ENCODE data around the gene LMOD1.

LMOD1 gene

DNA sequence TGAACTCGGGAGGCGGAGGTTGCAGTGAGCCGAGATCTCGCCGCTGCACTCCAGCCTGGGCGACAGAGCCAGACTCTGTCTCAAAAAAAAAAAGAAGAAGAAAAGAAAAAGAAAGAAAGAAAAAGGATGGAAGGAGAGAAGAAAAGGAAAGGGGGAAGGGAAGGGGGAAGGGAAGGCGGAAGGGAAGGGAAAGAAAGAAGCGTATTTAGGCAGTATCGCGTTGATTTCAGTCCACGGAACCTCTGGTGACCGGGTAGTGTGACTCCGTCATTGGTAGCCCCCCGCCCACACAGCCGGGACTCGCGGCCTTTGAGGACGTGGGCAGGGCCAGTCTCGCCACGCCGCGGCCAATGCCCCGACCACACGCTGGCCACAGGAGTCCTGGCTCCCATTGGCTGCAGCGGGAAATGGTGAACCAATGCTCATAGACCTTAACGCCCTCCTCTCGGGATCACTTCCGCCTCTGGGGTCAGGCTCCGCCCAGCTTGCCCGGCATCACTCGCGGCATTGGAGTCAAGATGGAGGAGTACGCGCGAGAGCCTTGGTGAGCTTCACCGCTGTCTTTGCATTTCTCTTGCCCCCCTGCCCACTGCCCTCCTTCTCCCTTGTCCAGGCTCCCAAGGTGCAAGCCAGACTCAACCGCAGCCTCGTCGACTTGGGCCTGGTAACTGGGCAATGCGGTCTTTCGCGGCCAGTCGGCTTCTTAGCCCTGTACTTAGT is 8.8 kb upstream of the LMOD1 start, which contains the start of gene TIMM17A:
Gene TIMM17A, plus strand, starts transcription at position 495 of the 720 bp plus-strand sequence. Its CDS starts 24 bp downstream, at position 519.
- Histone ChIP-seq H3K27ac (peak within 1 kb of the TSS; percentile 88), H3K36me3 (replicated peaks) (peaks cover 26% of the 10 kb centered on the region), H3K4me3 (ENCODE audit: low read depth, low read length) (peak within 1 kb of the TSS; percentile 100), H3K27me3 (replicated peaks) (no peaks in the 10 kb centered on the region)
- TF ChIP-seq, protein P1, sequence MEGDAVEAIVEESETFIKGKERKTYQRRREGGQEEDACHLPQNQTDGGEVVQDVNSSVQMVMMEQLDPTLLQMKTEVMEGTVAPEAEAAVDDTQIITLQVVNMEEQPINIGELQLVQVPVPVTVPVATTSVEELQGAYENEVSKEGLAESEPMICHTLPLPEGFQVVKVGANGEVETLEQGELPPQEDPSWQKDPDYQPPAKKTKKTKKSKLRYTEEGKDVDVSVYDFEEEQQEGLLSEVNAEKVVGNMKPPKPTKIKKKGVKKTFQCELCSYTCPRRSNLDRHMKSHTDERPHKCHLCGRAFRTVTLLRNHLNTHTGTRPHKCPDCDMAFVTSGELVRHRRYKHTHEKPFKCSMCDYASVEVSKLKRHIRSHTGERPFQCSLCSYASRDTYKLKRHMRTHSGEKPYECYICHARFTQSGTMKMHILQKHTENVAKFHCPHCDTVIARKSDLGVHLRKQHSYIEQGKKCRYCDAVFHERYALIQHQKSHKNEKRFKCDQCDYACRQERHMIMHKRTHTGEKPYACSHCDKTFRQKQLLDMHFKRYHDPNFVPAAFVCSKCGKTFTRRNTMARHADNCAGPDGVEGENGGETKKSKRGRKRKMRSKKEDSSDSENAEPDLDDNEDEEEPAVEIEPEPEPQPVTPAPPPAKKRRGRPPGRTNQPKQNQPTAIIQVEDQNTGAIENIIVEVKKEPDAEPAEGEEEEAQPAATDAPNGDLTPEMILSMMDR (IDR thresholded peaks at IDR 0.05; ENCODE audit: low read depth, low read length, missing control alignments): no peak
- DNase-seq: peak; percentile 99
- in situ Hi-C loops (cut with HindIII; ENCODE audit: low pct_ligation_motif_present, low sequenced_read_pairs): no loop called here

DNA sequence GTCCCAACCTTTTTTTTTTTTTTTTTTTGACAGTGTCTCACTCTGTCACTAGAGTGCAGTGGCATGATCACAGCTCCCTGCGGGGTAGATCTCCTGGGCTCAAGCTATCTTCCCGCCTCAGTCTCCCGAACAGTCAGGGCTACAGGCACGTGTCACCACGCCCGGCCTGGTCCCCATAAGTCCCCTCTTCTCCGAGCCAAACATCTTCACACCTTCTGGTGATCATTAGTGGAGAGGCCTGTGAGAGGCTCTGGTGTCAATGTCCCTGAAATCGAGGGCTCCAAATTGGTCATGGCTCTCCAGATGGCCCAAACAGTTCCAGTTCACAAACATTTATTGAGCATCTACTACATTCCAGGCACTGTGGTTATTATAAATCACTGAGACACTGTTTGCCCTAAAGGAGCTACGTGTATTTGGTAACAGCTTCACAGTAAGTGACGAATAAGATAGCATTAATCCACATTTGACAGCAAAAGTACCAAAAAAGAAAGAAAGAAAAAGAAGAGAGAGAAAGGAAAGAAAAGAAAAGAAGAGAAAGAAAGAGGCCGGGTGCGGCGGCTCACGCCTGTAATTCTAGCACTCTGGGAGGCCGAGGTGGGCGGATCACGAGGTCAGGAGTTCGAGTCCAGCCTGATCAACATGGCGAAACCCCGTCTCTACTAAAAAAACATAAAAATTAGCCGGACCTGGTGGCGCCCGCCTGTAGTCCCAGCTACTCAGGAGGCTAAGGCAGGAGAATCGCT is 8.1 kb upstream of the LMOD1 start:
- in situ Hi-C loops (cut with HindIII; ENCODE audit: low pct_ligation_motif_present, low sequenced_read_pairs): no loop called here
- H3K27ac ChIP-seq: peak overlapping the region; percentile 88
- no peak for DNase-seq
- H3K4me3 ChIP-seq (ENCODE audit: low read depth, low read length): peak overlapping the region; percentile 100
- H3K36me3 ChIP-seq (replicated peaks): peaks cover 19% of the 10 kb centered on the region
- no peaks in the 10 kb centered on the region for H3K27me3 ChIP-seq (replicated peaks)
- TF ChIP-seq, protein P1 (IDR thresholded peaks at IDR 0.05; ENCODE audit: low read depth, low read length, missing control alignments): no peak

DNA sequence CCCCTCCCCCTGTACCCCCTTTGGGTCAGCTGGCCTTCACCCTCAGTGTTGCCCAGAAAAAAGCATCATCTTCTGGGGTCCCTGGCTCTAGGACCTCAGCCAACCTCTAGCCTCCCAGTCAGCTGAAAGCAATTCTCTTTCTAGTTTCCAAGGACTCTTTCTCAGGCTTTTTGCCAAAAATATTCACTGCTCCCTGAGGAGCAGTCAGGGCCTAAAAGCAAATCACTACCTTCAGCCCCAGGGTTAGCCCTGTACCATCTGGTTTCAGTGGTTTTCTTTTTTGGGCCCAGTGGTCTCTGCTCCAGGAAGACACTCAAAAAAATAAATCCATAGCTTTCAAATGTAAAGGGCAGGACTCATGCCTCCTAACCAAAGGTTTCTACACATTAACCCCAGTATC is 3.1 kb upstream of the LMOD1 start:
- Histone ChIP-seq H3K36me3 (replicated peaks) (no peaks in the 10 kb centered on the region), H3K27me3 (replicated peaks) (no peaks in the 10 kb centered on the region), H3K27ac (no peak overlapping the region), H3K4me3 (ENCODE audit: low read depth, low read length) (no peak overlapping the region)
- TF ChIP-seq, protein P1 (IDR thresholded peaks at IDR 0.05; ENCODE audit: low read depth, low read length, missing control alignments): no peak
- in situ Hi-C loops (cut with HindIII; ENCODE audit: low pct_ligation_motif_present, low sequenced_read_pairs): no loop called here
- no peak for DNase-seq

DNA sequence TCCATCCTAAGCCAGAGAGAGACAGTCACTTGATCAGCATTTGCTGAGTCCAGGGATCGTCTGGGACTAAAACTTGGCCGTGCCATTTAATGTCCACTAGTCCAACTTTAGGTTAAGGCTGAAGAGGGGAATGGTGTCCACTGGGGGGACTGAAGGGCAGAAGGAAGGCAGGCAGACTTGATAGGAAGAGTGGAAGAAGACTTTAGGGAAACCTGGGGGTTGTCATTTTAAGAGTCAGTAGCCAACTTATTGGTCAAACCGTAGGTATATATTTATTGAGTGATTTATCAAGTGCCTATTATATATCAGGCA is 1.3 kb upstream of the LMOD1 start:
- DNase-seq: no peak
- in situ Hi-C loops (cut with HindIII; ENCODE audit: low pct_ligation_motif_present, low sequenced_read_pairs): no loop called here
- TF ChIP-seq, protein P1 (IDR thresholded peaks at IDR 0.05; ENCODE audit: low read depth, low read length, missing control alignments): no peak
- Histone ChIP-seq H3K4me3 (ENCODE audit: low read depth, low read length) (no peak overlapping the region), H3K27ac (no peak overlapping the region), H3K36me3 (replicated peaks) (no peaks in the 10 kb centered on the region), H3K27me3 (replicated peaks) (no peaks in the 10 kb centered on the region)

DNA sequence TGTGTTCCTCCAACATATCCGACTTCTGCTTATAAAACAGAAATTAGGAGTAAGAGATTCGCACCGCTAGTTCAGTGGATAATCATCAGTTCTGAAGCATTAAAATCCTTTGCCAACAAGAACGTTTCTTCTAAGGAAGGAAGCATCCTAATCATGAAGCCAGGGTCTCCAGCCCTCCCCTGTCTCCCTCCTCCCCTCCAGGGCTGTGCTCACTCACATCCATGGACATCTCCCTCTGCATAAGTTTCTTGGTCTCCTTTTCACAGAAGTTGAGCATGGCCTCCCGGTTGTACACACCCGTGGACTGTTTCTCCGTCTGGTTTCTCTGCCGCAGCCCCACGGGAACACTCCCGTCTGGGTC is 505 bp downstream of the LMOD1 start:
- Histone ChIP-seq H3K27ac (no peak overlapping the region), H3K36me3 (replicated peaks) (no peaks in the 10 kb centered on the region), H3K4me3 (ENCODE audit: low read depth, low read length) (peak overlapping the region; percentile 47), H3K27me3 (replicated peaks) (no peaks in the 10 kb centered on the region)
- in situ Hi-C loops (cut with HindIII; ENCODE audit: low pct_ligation_motif_present, low sequenced_read_pairs): no loop called here
- TF ChIP-seq, protein P1 (IDR thresholded peaks at IDR 0.05; ENCODE audit: low read depth, low read length, missing control alignments): no peak
- DNase-seq: no peak
